Limb (tissue), 2 donors: ENCODE results near the gene MRPS10.
"Not testable (repeated sequence)": the region's sequence is repeated elsewhere in the genome, so short reads cannot be mapped to it uniquely, and the experiment has no call there.

ENCODE experiments used
- DNase-seq, 2 donors: peaks; one replicate each; pipeline ENCODE4 v3.0.0-alpha.2; 2016; ENCODE audit errors: extremely low spot score in 2 of 2

Gene MRPS10

DNA sequence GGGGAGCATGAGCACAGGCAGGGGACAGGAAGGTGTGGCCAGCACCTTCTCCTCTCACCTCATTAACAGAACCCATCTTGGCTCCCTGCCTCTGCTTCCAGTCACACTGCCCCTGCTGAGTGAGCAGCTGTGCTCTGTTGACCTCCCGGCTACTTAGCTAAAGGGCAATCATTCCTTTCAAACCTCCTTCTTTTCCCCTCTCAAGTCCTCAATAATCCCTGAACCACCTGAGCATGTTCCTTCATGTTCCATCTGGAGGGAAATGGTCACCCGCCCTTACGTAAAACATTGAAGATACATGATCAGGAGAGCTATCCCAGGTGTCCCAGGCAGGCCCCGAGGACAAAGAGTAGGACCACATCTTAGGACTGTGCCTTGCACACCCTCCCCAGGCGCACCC lies 21.7 kb upstream of the MRPS10 start:
- no peak for DNase-seq

DNA sequence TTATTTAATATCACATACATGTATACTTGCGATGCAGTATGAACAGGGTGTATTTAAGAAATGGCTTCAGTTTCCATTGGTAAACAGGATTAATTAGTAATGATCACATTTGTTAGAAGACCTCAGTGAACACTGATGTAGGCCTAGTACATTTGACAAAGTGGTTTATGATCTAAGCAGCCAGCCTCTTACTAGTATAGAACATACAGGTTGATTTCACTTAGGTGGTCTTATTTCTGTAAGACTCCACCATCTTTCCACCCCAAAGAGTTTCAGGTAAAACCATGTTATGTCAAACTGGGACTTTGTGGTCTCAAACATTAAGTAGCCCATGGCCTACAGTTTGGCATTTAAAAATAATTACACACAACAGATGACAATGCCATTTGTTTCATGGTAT lies 20.2 kb upstream of the MRPS10 start:
- DNase-seq: no peak

DNA sequence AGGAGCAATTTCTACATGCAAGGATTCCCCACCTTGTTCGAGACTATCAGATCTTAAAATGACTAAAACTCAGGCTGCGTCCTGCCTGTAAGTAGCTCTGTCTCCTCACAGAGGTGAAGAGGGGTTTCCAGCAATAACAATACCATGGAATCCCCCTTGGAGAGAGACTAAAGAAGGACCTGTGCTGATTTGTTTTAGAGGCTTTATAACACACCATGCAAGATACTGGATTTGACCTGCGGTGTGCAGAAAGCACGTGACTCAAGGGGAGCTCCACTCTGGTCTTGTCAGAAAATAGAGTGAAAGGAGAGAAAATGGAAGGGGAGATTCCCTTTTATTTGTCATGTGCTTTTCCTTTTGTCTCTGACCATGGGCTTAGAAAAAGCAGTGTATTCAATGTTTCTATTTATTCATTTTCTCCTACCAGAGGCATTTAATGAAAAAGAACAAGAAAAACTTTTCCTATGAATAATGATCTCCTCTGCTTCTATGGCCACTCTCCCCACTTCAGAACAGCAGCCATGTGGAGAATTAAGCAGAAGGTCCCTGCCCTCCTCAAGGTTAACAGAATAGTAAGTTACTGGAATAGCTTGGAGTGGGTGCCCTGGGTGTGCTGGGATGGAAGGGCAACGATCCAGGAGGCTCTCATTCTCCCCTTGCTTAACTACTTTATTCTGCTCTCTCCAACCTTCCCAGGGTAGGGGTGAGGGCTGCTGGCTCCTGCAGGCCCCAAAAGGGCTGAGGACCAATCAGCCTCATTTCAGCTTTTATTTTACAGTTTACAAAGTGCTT lies 19.2 kb upstream of the MRPS10 start:
- no peak for DNase-seq

DNA sequence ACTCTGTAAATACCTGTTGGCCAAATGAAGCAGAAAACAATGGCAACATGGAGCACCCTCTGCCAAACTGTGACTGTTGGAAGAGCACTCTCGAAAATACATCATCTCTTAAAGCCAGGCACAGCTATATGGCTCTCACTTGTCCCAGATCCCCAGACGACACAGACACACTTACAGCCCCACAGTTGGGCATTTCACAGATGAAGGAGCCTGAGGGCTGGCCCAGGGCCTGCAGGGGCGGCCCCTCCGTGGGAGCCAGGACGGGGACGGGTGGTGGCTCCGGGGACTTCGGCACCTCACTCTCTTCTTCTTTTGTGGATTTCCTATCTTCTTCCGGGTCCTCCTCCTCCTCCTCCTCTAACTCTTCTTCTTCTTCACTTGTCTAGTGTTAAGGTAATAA lies 18.4 kb upstream of the MRPS10 start:
- DNase-seq: no peak

DNA sequence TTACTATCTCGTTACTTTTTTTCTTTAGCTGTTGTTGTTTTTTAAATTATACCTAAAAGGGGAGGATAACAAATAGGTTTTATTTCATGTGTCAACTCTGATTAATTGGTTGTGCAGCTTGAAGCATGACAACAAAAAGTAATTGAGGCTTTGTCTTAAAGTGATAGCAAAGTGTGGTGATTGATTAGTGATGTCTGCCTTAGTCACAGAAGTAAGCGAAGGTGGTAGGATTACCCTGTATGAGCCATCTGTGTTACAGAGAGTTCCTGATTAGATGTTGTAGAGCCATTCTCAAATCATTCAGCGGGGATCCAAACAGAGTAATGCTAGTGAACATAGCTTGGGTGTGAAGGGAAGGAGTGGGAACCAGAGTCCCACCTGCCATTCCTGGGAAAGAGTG lies 14.4 kb upstream of the MRPS10 start:
- DNase-seq: no peak

DNA sequence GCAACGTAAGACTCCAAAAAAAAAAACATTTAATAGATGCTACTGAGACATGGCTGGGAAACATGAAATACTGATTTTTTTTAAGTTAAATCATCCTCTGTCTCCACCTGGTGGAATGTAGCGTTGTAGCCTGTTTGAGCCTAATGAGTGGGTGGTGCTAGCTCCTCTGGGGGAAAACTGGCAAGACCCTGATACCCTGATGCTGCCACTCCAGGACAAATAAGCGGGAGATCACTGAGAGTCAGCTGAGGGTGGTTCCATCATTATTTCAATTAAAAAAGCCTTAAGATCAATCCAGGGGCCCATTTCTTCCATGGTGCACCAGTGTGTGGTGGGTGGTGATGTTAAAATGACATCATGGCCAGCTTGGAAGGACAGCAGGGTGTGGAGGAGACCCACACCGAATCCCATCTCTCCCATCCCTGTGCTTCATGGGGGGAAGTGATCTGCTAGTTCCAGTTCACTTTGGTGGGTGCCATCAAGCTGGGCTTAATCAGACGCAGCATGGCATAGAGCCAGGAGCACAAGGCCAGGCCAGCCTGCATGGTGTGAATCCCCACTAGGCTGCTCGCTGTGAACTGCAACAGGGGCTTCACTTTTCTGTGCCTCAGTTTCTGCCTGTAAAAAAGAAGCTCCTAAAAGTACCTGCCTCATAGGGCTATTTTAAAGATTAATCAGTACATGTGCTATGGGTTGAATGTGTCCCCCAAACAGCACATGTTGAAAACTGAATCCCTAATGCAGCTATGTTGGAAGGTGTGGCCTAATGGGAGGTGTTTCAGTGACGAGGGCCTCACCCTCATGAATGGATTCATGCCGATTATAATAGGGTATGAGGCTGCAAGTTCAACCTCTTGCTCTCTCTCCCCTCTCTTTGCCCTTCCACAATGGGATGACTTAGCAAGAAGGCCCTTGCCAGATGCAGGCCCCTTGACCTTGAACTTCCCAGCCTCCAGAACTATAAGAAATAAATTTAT lies 13.0 kb upstream of the MRPS10 start:
- DNase-seq: no peak

DNA sequence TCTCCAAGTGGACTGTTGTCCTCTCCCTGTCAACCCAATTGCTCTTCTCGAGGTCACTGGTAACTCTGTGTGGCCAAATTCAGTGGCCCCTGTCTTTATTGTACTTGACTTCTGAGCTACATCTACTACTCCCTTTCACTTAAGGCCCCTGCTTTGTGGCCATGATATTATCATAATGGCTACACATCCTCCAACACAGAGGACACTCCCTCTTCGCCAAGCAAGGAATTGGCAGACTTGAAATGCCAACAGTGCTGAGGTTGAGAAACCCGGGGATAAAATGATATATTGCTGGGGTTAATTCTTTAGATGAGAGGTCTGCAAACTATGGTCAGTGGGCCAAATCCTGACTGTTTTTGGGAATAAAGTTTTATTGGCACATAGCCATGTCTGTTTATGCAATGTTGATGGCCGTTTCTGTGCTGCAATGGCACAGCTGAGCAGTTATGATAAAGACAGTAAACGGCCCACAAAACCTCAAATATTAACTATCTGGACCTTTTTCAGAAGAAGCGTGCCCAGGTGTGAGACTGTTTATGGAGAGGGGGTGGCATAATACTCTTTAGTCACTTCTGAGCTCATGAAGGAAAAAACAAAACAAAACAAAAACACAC lies 12.0 kb upstream of the MRPS10 start:
- no peak for DNase-seq

DNA sequence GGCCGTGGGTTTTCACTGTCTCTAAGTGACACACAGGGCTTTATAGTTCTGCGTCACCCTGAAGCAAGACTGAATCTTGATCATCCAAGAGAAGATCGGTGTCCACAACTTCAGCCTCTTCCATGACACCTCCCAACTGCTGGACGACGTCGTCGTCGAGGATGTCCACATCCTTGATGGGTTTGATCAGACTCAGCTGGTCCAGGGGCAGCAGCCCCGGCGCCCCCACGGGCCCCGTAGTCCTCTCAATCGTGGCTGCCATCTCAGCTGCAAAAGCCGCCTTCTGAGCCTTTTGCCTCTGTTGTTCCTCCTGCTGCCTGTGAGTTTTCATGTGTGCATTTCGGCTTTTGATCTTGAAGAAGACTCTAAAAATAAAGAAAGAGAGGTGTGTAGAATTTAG lies 10.6 kb upstream of the MRPS10 start:
- no peak for DNase-seq

DNA sequence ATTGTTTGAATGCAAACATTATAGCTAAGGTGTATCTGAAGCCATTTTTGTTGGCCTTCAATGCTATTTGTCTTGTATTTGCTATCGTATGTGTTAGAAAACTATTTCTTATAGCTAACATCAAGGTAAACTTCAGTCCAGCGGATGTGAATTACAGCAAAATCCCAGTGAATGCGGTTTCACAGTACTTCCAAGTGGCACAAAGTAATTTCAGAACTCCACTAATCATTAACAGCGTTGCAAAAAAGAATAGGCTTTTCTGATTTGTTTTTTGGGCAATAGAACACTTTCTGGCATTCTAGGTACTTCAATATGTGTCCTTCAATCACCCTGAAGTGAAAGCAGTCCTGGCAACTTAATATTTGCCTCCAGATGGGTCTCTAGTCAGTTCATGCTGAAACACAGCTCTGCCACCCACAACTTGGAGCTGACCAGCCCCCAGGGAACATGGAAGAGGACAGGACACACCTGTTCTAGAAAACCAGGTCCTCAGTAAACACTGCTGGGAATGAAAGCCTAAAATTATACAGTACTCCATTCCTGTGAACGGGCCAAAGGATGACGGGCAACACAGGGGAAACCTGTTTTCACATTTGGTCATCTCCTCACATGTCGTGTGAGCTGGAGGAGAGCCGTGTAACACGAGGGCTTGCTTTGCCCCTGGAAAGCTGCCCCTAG lies 9.7 kb upstream of the MRPS10 start:
- no peak for DNase-seq

DNA sequence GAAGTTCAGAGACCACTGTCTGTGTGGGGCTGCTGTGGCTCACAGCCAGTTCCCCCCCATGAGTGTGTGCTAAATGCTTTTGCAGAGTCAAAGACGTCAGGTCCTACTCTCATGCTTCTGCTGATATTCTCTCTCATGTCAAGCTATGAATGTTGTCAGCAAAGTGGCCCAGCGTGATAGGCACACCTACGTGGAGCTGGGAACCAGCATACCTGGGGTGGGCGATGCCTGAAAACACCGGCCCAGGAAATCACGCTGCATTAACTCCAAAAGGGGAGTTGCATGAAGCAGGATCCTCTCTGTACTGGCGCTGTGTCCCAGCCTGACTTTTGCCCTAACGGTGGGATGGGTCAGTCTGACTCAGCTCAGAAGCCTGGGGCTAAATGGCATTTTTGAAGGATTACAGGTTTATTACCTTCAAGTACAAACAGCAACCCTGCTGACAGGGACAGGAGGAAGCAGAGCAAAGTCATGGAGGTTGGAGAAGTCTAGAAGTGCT lies 9.0 kb upstream of the MRPS10 start:
- no peak for DNase-seq

DNA sequence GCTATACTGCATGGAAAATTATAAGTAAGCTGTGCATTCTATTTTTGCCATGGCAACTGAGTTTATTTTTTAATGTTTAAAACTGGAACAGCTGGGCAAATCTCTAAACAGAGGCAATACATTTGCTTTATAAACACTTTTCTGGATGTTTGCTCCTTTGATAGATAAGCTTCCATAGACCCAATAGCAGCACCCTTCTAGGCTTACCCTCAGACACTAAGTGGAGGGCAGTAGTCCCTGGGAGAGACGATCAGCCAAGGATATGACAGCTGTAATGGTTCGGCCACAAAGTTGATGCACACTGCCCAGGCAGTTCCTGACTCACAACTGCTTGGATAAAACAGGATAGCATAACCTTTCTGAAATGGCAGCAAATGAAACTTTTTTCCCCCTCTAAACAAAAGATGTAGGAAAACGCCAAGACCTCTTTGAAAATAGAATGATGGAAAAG lies 8.5 kb upstream of the MRPS10 start:
- no peak for DNase-seq

DNA sequence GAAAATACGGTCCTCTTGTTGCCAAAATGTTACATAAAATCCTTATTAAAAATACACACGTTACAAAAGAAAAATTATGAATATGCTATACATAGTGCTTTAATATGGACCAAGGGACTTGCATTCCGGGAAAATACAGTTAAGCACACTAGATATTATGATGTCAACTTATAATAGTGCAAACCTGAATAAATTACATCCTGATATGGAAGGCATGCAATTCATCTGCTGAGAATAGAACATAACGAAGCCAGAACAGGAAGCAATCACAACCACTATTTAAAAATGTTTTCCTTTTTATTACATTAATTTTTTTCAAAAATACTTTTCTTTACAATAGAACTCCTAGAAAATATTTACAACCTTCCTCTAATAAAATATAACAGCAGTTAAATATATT lies 7.8 kb upstream of the MRPS10 start:
- no peak for DNase-seq

DNA sequence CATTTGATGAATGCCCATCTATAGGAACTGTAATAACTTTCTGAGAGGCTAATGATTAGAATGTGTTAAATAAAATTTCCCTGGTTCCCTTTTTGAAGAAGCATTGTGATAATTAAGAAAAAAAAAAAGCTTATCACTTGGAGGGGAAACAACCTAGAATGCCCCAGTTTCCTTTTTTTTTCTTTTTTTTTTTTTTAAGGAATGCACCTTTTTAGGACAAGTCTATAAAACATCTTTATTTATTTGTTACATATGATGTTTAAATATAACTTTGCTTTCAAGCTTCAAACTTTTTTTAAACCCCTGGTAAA lies 7.3 kb upstream of the MRPS10 start:
- DNase-seq: no peak

DNA sequence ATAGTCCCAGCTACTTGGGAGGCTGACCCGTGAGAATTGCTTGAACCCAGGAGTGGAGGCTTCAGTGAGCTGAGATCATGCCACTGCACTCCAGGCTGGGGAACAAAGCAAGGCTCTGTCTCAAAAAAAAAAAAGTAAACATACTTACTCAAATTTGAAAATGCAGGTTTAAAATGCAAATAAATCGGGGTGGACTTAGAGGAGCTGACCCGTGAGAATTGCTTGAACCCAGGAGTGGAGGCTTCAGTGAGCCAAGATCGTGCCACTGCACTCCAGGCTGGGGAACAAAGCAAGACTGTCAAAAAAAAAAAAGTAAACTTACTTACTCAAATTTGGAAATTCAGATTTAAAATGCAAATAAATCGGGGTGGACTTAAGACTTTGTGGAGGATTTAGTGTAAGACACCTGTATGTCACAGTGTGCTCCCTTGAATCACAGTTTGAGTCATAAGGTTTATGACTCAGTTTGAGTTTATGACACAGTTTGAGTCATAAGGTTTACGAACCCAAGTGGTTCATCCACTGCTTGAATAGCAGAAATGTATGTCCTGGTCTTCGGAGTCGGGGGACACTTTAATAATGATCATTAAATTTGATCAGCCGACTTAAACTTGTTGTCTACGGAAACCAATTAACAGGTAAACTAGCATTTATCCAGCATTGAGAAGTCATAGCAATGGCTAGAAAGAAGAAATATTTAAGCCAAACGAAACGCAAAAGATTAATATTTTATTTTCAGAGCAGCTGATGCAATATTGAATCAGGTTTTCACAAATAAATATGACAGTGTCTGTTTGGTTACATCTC lies 6.8 kb upstream of the MRPS10 start:
- no peak for DNase-seq

DNA sequence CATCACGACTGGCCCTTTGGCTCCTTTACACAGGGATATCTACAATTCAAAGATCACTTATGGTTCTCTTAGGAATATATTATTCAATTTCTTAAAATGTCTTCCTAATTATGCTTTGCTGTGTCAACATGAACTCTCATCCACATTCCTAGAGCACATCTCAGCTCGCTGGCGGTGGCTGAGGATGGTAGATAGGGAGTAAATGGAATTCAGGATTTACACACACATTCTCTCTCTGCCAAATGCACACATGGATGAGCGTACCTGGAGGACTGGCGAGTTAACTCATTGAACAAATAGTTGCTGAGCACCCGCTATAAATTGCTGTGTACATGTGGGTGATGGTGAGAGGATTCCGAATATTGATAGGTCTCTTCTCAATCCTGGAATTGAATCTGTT lies 4.8 kb upstream of the MRPS10 start:
- no peak for DNase-seq

DNA sequence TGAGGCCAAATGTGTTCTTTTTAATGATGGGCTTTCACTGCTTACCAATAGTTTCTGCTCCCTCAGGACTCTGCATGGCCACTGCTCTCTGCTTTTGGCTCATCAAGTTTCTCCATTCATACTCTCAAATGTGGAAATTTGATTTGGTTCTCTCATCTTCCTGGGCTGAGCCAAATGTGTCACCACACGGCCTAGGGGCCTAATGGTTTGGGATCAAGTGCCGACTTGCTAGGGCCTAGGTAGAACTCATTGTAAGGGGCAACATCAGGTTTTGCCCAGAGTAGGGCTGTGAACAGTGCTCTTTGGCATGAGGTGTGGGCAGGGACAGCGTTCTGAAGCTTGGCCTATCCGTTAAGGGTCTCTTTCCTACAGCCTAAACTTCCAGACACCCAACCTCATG lies 3.9 kb upstream of the MRPS10 start:
- DNase-seq: no peak

DNA sequence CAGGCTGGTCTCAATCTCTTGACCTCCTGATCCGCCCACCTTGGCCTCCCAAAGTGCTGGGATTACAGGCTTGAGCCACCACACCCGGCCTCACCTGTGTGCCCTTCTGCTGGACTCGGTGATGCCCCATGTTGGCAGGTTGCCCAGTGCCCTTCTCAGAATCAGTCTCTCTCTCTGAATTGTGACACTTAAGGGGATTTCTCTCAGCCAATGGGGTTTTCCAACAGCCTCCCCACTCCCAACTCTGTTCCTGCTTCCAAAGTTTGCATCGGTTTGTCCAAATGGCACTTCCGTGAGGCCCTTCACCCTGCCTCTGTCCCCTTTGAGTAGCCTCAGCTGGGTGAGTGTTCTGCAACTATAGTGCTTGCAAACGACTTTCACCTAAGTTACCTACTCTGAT lies 3.1 kb upstream of the MRPS10 start:
- no peak for DNase-seq

DNA sequence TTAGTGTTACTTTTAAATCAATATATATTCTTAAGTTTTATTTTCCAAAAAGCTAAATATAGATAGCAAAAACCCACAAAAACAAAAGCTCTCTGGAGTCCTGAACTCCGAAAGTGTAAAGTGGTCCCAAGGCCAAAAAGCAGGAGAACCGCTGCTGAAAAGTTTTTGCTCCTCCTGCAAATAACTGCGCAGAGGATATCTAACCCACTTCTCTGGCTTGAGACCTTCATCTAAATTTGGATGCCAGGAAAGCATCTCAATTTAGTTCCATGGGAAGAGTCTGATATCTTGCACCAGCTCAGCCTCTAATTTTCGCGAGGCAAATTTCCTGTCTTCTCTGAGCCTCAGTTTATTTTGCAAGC lies 523 bp downstream of the MRPS10 start:
- no peak for DNase-seq

DNA sequence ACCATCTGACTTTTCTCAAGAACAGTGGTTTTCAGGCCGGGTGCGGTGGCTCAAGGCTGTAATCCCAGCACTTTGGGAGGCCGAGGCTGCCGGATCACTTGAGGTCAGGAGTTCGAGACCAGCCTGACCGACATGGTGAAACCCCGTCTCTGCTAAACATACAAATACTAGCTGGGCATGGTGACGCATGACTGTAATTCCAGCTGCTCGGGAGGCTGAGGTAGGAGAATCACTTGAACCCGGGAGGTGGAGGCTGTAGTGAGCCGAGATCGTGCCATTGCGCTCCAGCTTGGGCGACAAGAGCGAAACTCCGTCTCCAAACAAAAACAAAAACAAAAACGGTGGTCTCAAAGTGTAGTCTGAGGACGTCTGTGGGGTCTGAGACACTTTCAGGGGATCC lies 1.2 kb downstream of the MRPS10 start:
- DNase-seq: not testable (repeated sequence)

DNA sequence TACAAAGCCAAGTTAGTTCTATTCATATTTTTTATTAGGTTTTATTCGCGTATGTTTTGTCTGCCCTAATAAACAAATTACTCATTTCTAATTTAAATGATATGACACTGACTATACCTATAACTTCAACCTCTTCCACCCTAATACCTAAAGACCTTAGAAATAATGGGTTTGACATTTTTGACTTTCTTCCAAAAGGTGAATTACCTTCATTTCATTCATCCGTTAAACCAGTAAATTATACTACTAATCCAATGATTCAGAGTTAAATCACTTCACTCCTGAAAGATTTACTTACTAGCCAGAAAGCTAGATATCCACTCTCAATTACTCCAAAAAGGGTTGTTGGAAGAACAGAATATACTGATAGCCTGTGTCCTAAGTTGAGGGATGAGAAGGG lies 5.2 kb downstream of the MRPS10 start:
- DNase-seq: no peak

DNA sequence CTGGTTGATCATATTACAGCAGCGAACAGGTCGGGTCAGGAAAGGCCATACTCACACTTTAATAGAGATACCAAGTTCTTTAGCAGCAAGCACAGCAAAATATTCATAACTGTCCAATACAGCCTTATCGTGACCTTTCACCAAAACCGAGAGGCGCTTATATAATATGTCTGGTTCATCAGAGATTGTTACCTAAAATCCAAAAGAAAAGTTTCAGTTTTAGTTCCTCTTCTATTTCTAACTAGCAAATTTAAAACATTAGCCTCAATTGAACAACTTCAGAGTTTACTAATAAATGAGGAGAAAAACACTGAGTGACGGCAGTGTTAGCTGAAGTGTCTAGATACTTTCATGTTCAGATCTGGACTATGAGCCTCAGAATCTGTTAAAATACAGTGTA lies 5.9 kb downstream of the MRPS10 start:
- DNase-seq: no peak
